Left renal pelvis (tissue), 4 donors: ENCODE results near the gene HIF3A. TPM values are rescaled to one million over a fixed set of nuclear protein-coding genes. Genes with fewer than 3 reads are reported as not detected.
"Not testable (repeated sequence)": the region's sequence is repeated elsewhere in the genome, so short reads cannot be mapped to it uniquely, and the experiment has no call there.

Experiments
- DNase-seq, 4 donors: peaks; one replicate each; pipeline ENCODE4 v3.0.0-alpha.2; 2013; ENCODE audit warnings: low read depth in 4 of 4, low spot score in 3 of 4
- polyA plus RNA-seq, 4 donors: library from polyadenylated mRNA; unstranded; fragments of 120-200 nt; gene quantifications; one replicate each; pipeline ENCODE4 v1.2.1, GENCODE V29; 2013; ENCODE audit not compliant: insufficient read length in 4 of 4

HIF3A gene
- polyA plus RNA-seq, 4 donors = 25.9 to 66.4 (median 37.3) TPM

DNA sequence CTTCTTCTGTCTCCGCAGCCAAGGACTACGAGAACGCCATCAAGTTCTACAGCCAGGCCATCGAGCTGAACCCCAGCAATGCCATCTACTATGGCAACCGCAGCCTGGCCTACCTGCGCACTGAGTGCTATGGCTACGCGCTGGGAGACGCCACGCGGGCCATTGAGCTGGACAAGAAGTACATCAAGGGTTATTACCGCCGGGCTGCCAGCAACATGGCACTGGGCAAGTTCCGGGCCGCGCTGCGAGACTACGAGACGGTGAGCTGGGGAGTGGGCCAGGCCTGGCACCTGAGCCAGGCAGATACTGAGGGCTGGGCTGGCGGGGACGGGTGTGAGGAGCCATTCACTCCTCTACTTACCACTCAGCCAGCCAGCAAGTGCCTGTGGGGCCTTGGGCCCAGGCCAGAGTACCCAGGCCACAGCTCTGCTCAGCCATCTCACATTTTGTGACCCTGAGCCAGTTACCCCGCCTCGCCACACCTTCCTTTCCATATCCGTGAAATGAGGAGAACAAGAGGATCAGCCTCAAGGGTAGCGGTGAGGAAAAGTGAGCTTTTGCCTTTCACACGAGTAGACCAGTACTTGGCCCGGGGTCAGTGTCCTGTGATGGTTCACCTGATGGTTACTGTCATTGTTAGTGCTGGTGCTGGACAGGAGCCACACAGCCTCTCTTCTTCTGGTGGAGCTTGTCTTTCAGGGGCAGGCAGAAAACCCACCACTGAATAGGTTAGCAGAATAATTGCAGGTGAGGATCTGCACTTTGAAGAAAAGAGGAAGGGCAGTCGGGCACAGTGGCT is 57.1 kb downstream of the HIF3A start:
- DNase-seq = no peak

DNA sequence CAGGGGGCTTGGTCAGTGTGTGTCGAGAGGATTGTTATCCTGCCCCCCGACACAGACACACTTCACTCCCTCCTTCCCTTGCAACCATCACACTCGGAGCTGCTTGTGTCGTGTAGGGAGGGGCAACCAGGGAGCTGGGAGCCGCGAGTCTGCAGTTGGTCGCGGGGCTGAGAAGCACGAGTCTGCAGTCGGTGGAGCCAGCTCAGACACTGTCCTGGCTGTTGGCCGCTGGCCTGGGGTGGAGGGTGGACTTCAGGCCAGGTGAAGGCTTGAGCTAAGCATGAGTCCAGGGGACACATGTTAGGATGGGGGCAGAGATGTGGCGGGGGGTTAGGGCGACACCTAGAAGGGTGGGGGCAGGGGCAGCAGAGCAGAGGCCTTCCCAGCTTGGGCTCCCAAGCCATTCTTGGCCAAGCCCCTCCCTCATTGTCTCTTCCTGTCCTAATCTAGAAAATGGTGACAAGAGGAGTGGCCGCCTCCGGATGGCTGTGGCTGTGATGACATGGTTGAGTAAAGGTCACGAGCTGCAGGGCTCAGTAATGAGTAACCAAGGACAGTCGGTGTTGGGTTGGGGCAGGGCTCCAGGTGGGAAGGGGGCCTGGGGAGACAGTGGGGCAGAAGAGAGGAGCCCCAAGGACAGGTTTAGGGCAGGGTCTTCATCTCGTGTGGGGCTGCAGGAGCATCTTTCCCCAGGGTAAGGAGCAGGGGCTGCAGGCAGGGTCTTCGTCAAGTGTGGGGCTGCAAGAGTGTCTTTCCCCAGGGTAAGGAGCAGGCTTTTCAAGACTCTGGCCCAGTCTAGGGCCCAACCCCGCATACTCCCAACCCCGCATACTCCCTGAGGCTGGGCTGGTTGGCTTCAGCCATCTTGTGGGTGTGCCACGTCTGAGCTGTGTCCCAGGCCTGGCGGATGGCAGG is 58.6 kb downstream of the HIF3A start:
- DNase-seq = no peak

DNA sequence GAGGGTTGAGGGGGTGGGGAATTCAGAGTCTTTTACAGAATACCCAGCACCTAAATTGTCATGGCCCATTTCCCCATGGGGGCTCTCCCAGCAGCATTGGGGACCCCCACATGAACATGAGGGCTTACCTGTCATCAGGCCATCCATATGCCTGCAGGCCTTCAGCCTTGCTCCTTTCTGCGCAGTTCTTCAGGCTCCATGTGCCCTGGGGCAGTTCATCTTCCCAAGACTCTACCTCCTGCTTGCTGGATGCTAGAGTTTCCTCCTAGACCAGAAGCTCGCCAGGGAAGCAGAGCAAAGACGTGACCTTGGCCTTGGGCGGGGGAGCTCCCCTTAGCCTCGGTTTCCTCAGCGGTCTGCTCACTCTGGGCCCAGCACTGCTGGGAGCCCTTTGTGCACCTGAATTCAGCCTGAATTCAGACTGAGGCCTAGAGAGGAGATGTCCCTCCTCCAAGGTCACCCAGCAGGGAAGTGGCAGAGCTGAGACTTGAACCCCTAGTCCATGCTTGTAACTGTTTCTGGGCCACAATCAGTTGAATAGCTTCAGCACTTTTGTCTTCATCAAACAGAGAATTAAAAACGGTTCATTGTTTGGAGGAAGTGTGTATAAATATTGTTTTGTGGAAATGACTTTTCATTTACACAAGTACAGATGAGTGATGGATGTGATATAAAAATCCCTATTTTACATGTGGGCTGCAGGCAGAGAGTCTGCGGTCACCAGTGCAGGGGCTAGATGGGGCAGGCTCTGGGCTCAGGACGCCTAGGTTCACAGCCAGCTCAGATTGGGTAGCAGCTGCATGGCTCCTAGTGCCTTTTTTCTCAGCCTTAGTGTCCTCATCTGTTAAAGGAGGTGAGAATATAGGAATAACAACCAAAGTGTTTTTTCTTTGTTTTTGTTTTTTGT is 59.6 kb downstream of the HIF3A start:
- no peak for DNase-seq

DNA sequence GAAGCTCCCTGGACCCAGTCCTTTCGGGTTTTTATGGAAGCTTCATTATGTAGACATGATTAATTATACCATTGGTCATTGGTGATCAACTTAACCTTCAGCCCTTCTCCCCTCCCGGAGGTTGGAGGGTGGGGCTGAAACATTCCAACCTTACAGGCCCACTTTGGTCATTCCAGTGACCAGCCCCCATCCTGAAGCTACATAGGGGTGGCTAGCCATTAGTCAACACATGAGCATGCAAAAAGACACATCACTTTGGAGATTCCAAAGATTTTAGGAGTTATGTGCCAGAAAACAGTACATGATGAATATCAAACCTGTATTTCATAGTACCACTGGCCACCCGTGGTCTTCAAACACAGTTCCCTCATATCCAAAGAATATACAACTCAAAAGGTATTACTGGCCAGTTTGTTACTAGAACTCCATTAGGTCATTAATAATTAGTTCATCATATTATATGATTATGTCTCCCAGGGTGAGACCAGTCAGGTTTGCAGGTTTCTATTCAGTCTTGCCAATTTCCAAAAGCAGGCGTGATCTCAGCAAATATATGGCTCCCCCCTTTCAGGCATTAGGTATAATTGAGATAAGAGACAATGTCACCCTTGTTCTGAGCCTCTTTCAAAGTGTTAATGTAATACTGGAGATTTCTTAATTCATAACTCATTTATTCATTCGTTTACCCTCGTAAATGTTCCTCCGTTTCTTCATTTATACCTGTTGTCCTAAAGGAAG is 61.2 kb downstream of the HIF3A start:
- DNase-seq = no peak

DNA sequence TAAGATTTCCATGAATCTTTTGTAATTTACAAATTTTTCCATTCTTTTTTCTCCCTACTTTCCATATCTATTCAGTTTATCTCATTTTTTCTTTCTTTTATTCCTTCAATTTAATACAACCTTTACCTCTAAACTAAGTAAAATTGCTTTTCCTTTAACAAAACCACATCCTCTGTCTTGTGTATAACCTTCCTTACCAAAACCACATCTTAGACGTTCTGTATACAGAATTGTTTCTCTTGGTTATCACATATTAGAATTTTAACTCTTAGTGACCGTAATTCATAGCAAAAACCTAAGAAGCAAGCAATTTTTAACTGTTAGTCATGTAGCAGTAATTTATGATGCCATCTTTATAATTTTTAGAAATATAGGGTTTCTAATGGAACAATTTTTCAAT is 65.1 kb downstream of the HIF3A start:
- DNase-seq = no peak

DNA sequence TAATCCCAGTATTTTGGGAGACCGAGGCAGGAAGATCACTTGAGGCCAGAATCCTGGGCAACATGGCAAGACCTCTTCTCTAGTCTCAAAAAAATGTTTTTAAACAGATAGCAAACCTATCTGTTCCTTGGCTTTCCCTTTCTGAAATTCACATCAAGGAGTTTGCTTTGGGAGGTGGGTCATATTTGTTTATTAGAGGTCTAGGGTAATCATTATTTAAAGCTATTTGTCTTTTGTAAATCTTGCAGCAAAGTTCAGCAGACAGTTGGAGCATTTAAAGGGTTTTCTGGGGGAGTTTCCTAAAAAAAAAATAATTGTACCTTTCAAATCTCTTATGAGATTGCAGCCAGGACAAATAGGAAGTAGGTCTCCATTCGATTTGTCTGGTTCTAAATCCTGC is 67.5 kb downstream of the HIF3A start:
- no peak for DNase-seq

DNA sequence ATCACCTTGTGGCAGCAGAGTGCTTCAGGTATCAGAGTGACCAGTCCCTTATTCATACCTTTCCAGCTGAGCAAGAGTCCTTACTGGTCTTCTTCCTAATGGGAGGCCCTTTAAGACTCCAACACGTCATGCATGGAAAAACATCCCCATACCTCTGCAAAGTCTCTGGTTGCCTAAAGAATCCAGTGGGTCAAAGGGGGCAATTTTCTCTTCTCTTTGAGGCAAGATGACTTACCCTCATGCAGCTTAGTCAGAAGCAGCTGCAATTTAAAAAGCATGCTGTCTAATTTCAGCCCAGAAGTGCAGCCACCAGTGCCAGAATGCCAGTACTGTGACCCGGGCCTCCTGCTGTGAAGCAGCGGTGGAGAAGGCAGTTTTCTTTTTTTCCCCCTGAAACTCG is 68.7 kb downstream of the HIF3A start:
- DNase-seq = no peak

DNA sequence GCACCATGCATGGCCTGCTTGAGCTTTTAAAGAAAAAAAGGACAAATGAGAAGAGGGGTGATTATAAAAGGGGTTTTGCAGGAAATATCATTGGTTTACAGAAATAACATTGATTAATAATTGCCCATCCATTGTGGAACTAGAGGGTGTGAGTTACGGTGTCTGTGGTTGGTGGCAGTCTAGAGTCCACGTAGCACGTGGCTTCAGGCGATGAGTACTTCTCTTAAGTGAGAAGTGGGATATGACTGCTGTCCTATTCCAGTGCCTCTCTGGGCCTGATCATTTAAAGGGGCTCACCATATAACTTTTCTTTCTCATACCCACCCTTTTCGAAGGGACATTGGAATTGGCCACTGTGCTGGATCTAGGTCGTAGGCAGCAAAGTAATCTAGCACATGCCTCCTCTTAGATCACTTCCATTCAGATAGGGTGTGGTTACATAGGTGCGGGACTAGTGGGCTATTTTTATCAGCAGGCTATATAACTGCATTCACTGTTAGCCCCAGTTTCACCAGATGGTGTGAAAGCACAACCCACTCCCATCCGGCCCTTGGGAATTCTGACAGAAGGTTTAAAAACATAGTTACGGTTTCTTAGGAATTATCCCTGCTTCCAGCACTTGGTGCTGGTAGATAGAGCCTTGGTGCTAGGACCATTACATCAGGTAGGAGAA is 69.9 kb downstream of the HIF3A start:
- no peak for DNase-seq

DNA sequence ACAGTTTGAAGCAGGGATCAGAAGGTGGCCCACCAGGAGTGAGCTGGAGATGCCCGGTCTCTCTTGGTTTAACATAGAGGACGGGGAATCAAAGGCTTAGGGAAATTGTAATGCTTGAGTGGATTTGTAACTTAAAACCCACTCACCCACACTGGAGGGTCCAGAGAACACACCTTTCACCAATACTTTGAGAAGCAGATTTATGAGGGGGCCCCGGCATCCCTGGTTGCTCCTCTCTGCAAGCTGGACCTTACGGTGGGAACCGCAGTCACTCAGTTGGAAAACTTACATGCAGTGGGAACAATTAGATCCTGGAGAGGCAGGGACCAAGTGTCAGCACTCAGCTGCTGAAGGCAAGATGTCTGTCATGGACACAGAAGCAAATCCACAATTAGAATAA is 70.6 kb downstream of the HIF3A start:
- no peak for DNase-seq

DNA sequence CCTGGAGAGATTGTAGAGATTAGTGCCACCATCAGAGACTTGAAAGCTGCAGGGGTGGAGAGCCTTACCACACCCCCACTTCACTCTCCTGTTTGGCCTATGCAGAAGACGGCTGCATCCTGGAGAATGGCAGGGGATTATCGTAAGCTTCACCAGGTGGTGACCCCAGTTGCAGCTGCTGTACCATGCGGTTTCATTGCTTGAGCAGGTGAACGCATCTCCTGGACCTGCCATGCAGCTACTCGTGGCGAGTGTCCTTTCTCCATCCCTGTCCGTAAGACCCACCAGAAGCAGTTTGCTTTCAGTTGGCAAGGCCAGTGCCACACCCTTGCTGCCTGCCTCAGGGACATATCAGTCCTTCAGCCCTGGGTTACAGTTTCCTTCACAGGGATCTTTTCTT is 71.3 kb downstream of the HIF3A start:
- no peak for DNase-seq

DNA sequence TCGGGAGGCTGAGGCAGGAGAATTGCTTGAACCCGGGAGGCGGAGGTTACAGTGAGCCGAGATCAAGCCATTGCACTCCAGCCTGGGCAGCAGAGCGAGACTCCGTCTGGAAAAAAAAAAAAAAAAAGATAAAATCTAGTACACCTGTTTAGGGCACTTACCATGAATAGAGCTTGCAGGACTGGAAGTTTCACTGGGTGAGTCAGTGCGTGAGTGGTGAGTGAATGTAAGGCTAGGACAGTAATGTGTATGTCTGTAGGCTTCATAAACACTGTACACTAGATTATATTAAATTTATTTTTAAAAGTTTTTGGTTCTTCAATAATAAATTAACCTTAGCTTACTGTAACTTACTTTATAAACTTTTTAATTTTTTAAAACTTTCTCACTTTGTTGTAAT is 73.0 kb downstream of the HIF3A start:
- no peak for DNase-seq

DNA sequence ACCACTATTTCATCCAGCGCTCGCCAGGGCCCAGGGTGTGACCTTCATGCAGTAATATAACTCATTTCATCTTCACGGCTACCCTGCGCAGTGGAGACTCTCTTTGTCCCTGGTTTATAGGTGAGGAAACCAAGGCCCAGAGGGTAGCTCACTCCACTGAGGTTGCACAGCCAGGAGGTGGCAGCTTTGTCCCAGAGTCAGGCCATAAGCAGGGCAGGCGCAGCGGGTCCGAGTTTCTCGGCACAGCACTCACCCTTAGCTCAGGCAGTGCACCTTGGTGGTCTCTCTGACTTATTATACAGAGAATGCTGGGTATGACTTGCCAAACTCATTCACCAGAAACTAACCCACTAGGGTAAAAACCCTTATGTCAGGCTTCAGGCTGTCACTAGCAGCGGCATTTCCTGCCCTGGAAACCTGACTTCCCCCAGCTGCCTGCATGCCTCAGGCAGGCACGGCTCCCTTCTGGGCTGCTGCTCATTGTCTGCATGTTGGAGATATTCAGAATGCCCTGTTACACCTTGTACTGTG is 74.6 kb downstream of the HIF3A start:
- no peak for DNase-seq

DNA sequence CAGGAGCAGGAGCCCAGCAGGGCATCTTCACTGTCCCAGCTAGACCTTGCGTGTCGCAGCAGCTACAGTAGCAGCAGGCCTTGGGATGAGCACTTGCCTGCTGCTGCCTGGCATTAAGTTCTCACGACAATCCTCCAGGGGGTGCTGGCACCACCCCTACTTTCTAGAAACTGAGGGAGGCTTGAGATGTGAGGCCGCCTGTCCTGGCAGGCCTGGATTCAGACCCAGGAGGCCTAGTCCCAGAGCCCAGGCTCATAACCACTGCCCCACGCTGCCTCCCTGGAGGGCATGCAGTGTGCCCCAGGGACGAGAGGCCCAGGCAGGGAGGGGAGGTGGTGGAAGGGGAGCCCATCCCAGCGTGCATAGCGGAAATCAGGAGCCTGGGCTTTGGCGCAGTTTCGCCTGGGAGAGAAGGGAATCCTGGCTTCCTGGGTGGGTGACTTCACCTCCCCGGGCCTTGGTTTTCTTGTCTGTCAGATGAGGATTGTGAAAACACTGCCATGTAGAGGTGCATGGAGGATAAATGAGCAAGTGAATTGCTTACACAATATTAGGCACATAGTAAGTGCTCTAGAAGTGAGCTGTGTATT is 76.2 kb downstream of the HIF3A start:
- DNase-seq = no peak

DNA sequence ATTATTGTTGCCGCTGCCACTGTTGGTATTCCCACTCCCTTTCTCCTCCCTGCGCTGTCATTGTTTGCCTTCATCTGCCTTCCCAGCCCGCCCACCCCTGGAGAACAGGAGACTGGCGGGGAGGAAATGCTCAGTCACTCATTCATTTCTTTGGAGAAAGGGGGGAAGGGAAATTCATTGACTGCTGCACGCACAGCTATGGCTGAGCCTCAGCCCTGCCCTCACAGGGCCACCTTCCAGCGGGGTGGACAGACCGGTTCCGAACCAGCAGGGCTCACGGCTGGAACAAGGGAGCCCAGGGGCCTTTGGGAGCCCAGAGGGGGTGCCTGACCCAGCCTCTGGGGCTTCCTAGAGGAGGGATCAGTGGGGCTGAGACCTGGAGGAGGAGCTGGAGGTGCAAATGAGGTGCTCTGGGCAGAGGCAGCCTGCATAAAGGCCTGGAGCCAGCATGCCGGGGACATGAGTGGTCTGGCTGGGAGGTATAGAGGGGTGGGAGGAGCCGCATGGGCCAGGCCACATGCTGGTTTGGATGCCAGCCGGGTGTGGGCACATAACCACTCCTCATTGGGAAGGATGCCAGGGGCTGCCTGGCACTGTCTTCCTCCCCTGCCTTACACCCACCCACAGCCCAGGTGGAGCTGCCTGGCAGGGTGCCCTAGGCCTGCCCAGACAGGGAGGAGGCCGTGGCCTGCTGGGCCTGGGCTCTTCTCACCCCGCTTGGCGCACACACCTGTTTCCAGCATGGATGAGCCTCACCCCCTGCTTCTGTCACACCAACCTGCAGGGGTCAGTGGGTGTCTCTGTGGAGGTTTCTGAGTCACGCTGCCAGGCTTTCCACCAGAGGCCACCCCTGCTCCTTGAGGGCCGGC is 76.9 kb downstream of the HIF3A start:
- DNase-seq = no peak

DNA sequence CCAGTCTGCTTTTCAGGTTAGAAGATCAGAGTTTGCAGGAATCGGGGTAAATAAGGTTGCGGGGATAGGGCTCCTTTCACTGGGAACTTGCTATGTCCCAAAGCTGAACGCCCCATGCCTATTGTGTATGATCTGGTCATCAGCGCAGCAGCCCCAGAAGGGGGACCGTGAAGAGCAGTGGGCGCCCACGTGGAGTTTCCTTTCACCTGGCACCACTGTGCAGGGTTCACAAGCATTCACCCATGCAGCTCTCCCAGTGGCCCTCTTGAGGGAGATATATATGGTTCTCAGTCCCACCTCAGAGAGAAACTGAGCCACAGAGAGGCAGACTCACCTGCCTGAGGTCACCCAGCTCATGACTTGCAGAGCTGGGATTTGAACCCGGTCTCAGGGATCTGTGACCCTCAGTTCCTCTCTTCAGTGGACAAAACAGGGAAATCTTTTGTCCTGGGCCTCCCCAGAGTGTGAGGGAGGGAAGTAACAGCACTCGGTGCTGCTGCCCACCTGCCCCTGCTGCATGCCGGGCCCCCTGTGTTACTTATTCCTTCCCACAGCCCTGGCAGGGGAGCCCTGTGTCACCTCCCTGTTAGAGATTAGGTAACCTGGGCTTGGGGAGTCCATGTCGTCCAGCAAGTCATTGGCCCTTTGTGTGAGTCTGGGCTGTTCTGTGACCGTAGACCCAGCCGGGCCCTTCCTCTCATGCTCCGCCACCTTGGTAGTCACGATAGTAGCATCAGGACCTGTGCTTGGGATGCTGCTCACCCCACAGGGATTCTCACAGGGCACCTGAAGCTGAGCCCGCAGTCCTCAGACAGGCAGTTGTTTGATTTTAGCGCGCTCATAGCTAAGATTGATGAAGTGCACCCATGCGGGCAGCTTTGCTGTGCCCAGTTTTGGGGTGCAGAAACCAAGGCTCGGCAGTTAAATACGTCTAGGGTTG is 78.0 kb downstream of the HIF3A start:
- no peak for DNase-seq

DNA sequence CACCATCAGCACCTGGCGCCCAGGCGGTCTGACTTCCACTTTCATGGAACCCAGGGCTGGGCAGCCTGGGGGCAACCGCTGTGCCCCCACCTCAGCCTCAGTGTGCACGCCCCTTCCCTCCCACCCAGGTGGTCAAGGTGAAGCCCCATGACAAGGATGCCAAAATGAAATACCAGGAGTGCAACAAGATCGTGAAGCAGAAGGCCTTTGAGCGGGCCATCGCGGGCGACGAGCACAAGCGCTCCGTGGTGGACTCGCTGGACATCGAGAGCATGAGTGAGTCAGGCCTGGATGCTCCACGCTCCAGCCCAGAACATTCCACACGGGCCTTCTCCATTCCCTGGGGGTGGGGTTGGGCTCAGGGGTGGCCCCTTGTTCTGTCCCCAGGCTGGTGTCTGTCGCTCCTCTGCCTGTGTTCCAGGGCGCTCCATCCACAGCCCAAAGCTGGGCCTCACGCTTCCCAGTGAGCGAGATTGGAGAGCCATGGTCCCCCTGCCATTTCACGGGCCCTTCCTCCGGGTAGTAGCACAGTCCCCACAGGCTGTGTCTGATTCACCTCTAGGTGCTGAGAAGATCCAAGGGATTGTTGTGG is 78.7 kb downstream of the HIF3A start:
- DNase-seq = not testable (repeated sequence)
